HepG2 (cell line): ENCODE measurements around the gene BSN. TPM values are rescaled to one million over a fixed set of nuclear protein-coding genes. Genes with fewer than 3 reads are reported as not detected.

Experiments
- ELF4 ChIP-seq: sonication (generic); formaldehyde crosslinking; IDR thresholded peaks from 2 replicates; pipeline ENCODE4 v1.5.0; 2020; ENCODE audit warnings: missing genetic modification reagents, mild to moderate bottlenecking, moderate library complexity, borderline replicate concordance
- ETV6 ChIP-seq: sonication (generic); formaldehyde crosslinking; conservative IDR thresholded peaks from 2 replicates; pipeline ENCODE4 v1.4.0; 2020; ENCODE audit warnings: missing genetic modification reagents
- GZF1 ChIP-seq: sonication (generic); formaldehyde crosslinking; IDR thresholded peaks from 2 replicates; pipeline ENCODE4 v1.5.1; 2020; ENCODE audit warnings: mild to moderate bottlenecking, missing genetic modification reagents
- JDP2 ChIP-seq: sonication (generic); formaldehyde crosslinking; IDR thresholded peaks from 2 replicates; pipeline ENCODE4 v1.8.1; 2022; ENCODE audit warnings: missing genetic modification reagents, borderline replicate concordance
- MAFF ChIP-seq: IDR thresholded peaks from 2 replicates; pipeline ENCODE4 v1.6.1; 2011; ENCODE audit warnings: low read depth, low read length, improper control_type of control experiment
- POGZ ChIP-seq: sonication (generic); formaldehyde crosslinking; IDR thresholded peaks from 2 replicates; pipeline ENCODE4 v1.4.0; 2020; ENCODE audit warnings: mild to moderate bottlenecking, missing genetic modification reagents
- SRSF4 ChIP-seq: fragments of 200-400 bp; formaldehyde crosslinking; IDR thresholded peaks from one replicate; pipeline ENCODE4 v1.6.1; 2018; ENCODE audit warnings: mild to moderate bottlenecking, low read depth, low read length, moderate library complexity; ENCODE audit not compliant: poor library complexity, severe bottlenecking
- TRIM24 ChIP-seq: sonication (generic); formaldehyde crosslinking; IDR thresholded peaks from 2 replicates; pipeline ENCODE4 v1.8.0; 2022; ENCODE audit warnings: mild to moderate bottlenecking, missing genetic modification reagents
- ZFP36L1 ChIP-seq: sonication (generic); formaldehyde crosslinking; IDR thresholded peaks from 2 replicates; pipeline ENCODE4 v1.8.0; 2022; ENCODE audit warnings: mild to moderate bottlenecking, missing genetic modification reagents, moderate library complexity
- ZIK1 ChIP-seq: sonication (generic); formaldehyde crosslinking; IDR thresholded peaks from 2 replicates; pipeline ENCODE4 v1.5.0; 2020; ENCODE audit warnings: mild to moderate bottlenecking, low read depth, missing genetic modification reagents, borderline replicate concordance
- ZNF30 ChIP-seq: sonication (generic); formaldehyde crosslinking; IDR thresholded peaks from 2 replicates; pipeline ENCODE4 v1.5.0; 2020; ENCODE audit warnings: mild to moderate bottlenecking, missing genetic modification reagents
- polyA plus RNA-seq, 8 experiments: library from polyadenylated mRNA; depleted of rRNA in 3 of 8; stranded (reverse) in 7 of 8; unstranded in 1 of 8; fragments of >200 nt; fragmentation: Illumina TruSeq in 4 of 8; extraction: Trizol in 4 of 8; gene quantifications; 2 replicates each; pipeline versions ENCODE4 v1.2.1 to v1.2.3, GENCODE V29; 2011 to 2016; ENCODE audit warnings: low read depth in 4 of 8, missing spikeins in 1 of 8, mixed read lengths in 1 of 8; ENCODE audit not compliant: insufficient read depth in 1 of 8
- total RNA-seq, 5 experiments: library from RNA; depleted of rRNA; stranded (reverse); fragments of >200 nt; fragmentation: Illumina TruSeq; extraction: Trizol; gene quantifications; 2 replicates each; pipeline ENCODE4 v1.2.3, GENCODE V29; 2016; ENCODE audit warnings: low read depth in 1 of 5
- TF ChIP-seq, protein P1 (sequence below): sonication (generic); formaldehyde crosslinking; IDR thresholded peaks from 2 replicates; pipeline ENCODE4 v1.5.1; 2020; ENCODE audit warnings: missing genetic modification reagents, mild to moderate bottlenecking, borderline replicate concordance
- TF ChIP-seq, protein P2 (sequence below): sonication (generic); formaldehyde crosslinking; IDR thresholded peaks from 2 replicates; pipeline ENCODE4 v1.5.0; 2020; ENCODE audit warnings: missing genetic modification reagents
- TF ChIP-seq, protein P3 (sequence below): fragments of 450-650 bp; IDR thresholded peaks from 2 replicates; pipeline ENCODE4 v1.6.1; 2017; ENCODE audit warnings: mild to moderate bottlenecking
- TF ChIP-seq, protein P4 (sequence below): sonication (generic); formaldehyde crosslinking; IDR thresholded peaks from 2 replicates; pipeline ENCODE4 v1.5.1; 2020; ENCODE audit warnings: mild to moderate bottlenecking, missing genetic modification reagents
- TF ChIP-seq, protein P5 (sequence below): sonication (generic); formaldehyde crosslinking; IDR thresholded peaks from 2 replicates; pipeline ENCODE4 v1.8.0; 2022; ENCODE audit warnings: missing genetic modification reagents, low read depth, mild to moderate bottlenecking, borderline replicate concordance

Gene BSN
- total and polyA plus RNA-seq, 2 of the 13 experiments (the other 11 are each of a cell fraction or from before 2014, with no cell fraction given) = 0.42 to 0.86 TPM

DNA sequence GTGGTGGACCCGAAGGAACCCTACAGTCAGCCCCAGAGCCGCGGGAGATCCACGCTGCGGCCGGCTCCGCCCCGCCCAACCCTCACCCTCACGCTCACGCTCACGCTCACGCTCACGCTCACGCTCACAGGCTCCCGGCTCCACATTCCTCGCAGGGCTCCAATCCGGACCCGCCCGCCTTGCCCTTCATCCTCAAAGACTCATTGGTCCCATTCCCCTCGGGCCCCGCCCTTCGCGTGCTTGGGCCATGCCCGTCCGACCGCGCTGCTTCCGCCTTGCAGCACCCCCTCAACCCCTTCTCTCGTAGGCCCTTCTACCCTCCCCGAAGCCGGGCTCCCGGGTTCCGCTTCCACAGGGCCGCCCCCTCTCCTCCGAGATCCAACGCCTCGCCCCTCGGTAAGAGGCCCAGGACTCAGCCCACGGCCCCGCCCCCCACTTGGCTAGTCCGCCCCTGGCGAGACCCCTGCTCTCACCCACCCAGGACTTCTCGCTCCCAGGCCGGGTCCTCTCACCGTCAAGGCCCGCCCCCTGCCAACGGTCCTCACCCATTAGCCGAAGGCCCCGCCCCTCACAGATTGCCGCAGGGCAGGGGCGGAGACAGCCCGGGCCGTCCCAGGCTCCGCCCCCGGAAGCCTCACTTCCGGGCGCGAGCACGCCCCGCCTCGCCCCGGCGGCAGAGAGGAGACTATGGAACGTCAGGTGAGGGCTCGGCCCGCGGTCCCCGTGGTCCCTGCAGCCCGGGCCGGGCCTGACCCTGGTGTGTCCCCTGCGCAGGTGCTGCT, 119.6 kb downstream of the BSN start, which contains the start of gene APEH (continued):
- peak; percentile 84 for TF ChIP-seq GZF1
- TF ChIP-seq, protein P1, sequence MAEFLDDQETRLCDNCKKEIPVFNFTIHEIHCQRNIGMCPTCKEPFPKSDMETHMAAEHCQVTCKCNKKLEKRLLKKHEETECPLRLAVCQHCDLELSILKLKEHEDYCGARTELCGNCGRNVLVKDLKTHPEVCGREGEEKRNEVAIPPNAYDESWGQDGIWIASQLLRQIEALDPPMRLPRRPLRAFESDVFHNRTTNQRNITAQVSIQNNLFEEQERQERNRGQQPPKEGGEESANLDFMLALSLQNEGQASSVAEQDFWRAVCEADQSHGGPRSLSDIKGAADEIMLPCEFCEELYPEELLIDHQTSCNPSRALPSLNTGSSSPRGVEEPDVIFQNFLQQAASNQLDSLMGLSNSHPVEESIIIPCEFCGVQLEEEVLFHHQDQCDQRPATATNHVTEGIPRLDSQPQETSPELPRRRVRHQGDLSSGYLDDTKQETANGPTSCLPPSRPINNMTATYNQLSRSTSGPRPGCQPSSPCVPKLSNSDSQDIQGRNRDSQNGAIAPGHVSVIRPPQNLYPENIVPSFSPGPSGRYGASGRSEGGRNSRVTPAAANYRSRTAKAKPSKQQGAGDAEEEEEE (CRISPR knock-in tag) = no peak; the same call in 1 of the 2 replicates
- TF ChIP-seq, protein P2, sequence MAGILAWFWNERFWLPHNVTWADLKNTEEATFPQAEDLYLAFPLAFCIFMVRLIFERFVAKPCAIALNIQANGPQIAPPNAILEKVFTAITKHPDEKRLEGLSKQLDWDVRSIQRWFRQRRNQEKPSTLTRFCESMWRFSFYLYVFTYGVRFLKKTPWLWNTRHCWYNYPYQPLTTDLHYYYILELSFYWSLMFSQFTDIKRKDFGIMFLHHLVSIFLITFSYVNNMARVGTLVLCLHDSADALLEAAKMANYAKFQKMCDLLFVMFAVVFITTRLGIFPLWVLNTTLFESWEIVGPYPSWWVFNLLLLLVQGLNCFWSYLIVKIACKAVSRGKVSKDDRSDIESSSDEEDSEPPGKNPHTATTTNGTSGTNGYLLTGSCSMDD (CRISPR knock-in tag) = no peak
- TF ChIP-seq, protein P3, sequence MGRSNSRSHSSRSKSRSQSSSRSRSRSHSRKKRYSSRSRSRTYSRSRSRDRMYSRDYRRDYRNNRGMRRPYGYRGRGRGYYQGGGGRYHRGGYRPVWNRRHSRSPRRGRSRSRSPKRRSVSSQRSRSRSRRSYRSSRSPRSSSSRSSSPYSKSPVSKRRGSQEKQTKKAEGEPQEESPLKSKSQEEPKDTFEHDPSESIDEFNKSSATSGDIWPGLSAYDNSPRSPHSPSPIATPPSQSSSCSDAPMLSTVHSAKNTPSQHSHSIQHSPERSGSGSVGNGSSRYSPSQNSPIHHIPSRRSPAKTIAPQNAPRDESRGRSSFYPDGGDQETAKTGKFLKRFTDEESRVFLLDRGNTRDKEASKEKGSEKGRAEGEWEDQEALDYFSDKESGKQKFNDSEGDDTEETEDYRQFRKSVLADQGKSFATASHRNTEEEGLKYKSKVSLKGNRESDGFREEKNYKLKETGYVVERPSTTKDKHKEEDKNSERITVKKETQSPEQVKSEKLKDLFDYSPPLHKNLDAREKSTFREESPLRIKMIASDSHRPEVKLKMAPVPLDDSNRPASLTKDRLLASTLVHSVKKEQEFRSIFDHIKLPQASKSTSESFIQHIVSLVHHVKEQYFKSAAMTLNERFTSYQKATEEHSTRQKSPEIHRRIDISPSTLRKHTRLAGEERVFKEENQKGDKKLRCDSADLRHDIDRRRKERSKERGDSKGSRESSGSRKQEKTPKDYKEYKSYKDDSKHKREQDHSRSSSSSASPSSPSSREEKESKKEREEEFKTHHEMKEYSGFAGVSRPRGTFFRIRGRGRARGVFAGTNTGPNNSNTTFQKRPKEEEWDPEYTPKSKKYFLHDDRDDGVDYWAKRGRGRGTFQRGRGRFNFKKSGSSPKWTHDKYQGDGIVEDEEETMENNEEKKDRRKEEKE = no peak
- TF ChIP-seq TRIM24 (CRISPR knock-in tag) = no peak
- TF ChIP-seq, protein P4, sequence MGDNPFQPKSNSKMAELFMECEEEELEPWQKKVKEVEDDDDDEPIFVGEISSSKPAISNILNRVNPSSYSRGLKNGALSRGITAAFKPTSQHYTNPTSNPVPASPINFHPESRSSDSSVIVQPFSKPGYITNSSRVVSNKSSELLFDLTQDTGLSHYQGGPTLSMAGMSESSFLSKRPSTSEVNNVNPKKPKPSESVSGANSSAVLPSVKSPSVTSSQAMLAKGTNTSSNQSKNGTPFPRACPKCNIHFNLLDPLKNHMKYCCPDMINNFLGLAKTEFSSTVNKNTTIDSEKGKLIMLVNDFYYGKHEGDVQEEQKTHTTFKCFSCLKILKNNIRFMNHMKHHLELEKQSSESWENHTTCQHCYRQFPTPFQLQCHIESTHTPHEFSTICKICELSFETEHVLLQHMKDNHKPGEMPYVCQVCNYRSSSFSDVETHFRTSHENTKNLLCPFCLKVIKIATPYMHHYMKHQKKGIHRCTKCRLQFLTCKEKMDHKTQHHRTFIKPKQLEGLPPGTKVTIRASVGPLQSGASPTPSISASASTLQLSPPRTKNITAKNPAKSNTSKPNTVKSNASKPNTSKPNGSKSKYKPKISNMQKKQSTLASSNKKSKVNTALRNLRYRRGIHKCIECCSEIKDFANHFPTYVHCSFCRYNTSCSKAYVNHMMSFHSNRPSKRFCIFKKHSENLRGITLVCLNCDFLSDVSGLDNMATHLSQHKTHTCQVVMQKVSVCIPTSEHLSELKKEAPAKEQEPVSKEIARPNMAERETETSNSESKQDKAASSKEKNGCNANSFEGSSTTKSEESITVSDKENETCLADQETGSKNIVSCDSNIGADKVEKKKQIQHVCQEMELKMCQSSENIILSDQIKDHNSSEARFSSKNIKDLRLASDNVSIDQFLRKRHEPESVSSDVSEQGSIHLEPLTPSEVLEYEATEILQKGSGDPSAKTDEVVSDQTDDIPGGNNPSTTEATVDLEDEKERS (CRISPR knock-in tag) = peak; percentile 85
- no peak for TF ChIP-seq JDP2 (CRISPR knock-in tag)
- 0 out of 2 replicates have a peak, but pooled peaks have one; percentile 47 for TF ChIP-seq ZFP36L1 (CRISPR knock-in tag)
- 0 out of 2 replicates have a peak, but pooled peaks have one; percentile 71 for TF ChIP-seq ZNF30 (CRISPR knock-in tag)
- peak; percentile 66; the same call in 1 of the 2 replicates for TF ChIP-seq ELF4 (CRISPR knock-in tag)
- no peak for TF ChIP-seq ZIK1 (CRISPR knock-in tag)
- TF ChIP-seq POGZ (CRISPR knock-in tag) = no peak
- 0 out of 2 replicates have a peak, but pooled peaks have one; percentile 30 for TF ChIP-seq ETV6
- no peak for TF ChIP-seq SRSF4
- TF ChIP-seq, protein P5, sequence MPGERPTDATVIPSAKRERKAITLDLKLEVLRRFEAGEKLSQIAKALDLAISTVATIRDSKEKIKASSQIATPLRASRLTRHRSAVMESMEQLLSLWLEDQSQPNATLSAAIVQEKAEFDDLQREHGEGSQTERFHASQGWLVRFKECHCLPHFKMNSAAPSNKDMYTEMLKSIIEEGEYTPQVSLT (CRISPR knock-in tag) = no peak
- no peak for TF ChIP-seq MAFF
